Heart left ventricle (tissue), 16 donors: ENCODE data around the gene RAB3A. TPM values are rescaled to one million over a fixed set of nuclear protein-coding genes. Genes with fewer than 3 reads are reported as not detected.

ENCODE experiments used
- ATAC-seq, 4 donors: fragments of 200-7000 bp; cut with Tn5 transposase; one replicate each; pipeline ENCODE4 v1.9.1; 2020 to 2022; ENCODE audit warnings: moderate library complexity in 4 of 4, mild to moderate bottlenecking in 3 of 4, moderate number of reproducible peaks in 1 of 4
- DNase-seq, 5 donors: peaks; one replicate each; pipeline ENCODE4 v3.0.0-alpha.2; 2020
- H3K27ac ChIP-seq, 12 donors: fragments of 200-600 bp; sonication (generic) in 4 of 12; one replicate each; pipeline versions ENCODE4 v1.5.0 to v1.8.0; 2016 to 2022; ENCODE audit warnings: mild to moderate bottlenecking in 2 of 12
- H3K27me3 ChIP-seq, 9 donors: fragments of 200-600 bp; sonication (generic) in 2 of 9; one replicate each; pipeline versions ENCODE4 v1.5.1 to v1.8.0; 2016 to 2022; ENCODE audit warnings: mild to moderate bottlenecking in 3 of 9
- H3K36me3 ChIP-seq, 9 donors: fragments of 200-600 bp; sonication (generic) in 2 of 9; one replicate each; pipeline versions ENCODE4 v1.5.0 to v1.8.0; 2018 to 2022; ENCODE audit warnings: mild to moderate bottlenecking in 2 of 9
- H3K4me1 ChIP-seq, 12 donors: fragments of 200-600 bp; sonication (generic) in 4 of 12; one replicate each; pipeline versions ENCODE4 v1.5.0 to v1.8.0; 2016 to 2022; ENCODE audit warnings: mild to moderate bottlenecking in 3 of 12
- H3K4me3 ChIP-seq, 12 donors: fragments of 200-600 bp; sonication (generic) in 4 of 12; one replicate each; pipeline versions ENCODE4 v1.5.0 to v1.8.0; 2017 to 2022; ENCODE audit warnings: mild to moderate bottlenecking in 9 of 12, moderate library complexity in 4 of 12
- H3K9me3 ChIP-seq, 12 donors: fragments of 200-600 bp; sonication (generic) in 4 of 12; one replicate each; pipeline versions ENCODE4 v1.5.0 to v1.8.0; 2016 to 2022; ENCODE audit warnings: mild to moderate bottlenecking in 1 of 12
- CTCF ChIP-seq, 12 donors: fragments of 200-600 bp; sonication (generic) in 4 of 12; IDR thresholded peaks; one replicate each; pipeline versions ENCODE4 v1.5.0 to v1.8.0; 2018 to 2022; ENCODE audit warnings: antibody characterized with exemption in 12 of 12, mild to moderate bottlenecking in 5 of 12
- POLR2A ChIP-seq, 2 donors: fragments of 450-650 bp; IDR thresholded peaks; one replicate each; pipeline ENCODE4 v1.6.1; 2017; ENCODE audit warnings: antibody characterized with exemption in 2 of 2, mild to moderate bottlenecking in 2 of 2, moderate library complexity in 2 of 2
- WGBS, 4 donors: extraction: QIAGEN DNeasy Blood & Tissue Kit in 2 of 4; methylation state at CpG; one replicate each; pipeline versions ENCODE4 v1.1.5 to v1.1.7; 2013 to 2018; 5-methylcytosine and 5-hydroxymethylcytosine counted together
- intact Hi-C, 10 donors: fragments of 100-400 bp; cut with DNase I; formaldehyde crosslinking; loops; one replicate each; pipeline versions ENCODE4 v1.11.1 to v1.14.2; 2022
- long read RNA-seq, 3 donors: library from polyadenylated mRNA; unstranded; transcript quantifications; one replicate each; pipeline ENCODE4 v2.0.0, GENCODE V29; 2020 to 2021
- polyA plus RNA-seq, 2 donors: library from polyadenylated mRNA; stranded (reverse); fragments of 200-250 nt; gene quantifications; one replicate each; pipeline ENCODE4 v1.2.3, GENCODE V29; 2013
- total RNA-seq, 9 donors: library from RNA; depleted of rRNA in 2 of 9; stranded (reverse); fragments of >200 nt in 2 of 9; fragmentation: NEBNext Ultra II Directional in 3 of 9; extraction: Animal tissue kit (Norgen Biotek cat#: 25700) in 3 of 9; gene quantifications; one replicate each; pipeline versions ENCODE4 v1.1.0 to v1.2.4, GENCODE V29; 2016 to 2023
- donor health status: ischemic (EF 13 %, LVEDD 7.1; RV severe dilation, severe dysfunction).
- donor health status: healthy with polysubstance abuse.
- donor health status: DM: no; HTN: yes; CAD: no.
- donor health status: DM: no; HTN: no; CAD: no.
- donor health status: ischemic (EF 25% LVEDD 6.9; RV normal size, moderate dysfunction).
- donor health status: ischemic (EF 25% LVEDD 5.7; RV mildly dilated, moderate dysfunction).
- donor health status: healthy.
- donor health status: DM: yes; HTN: yes; CAD: no.
- donor health status: ischemic (EF 35%, LVEDD 5.7; RV mildly dilated, moderate dysfunction).
- donor health status: nonischemic (EF 11% LVEDD 7.7; RV severe dilation, severe dysfunction).
- donor health status: DM: yes; HTN: yes; CAD: no.
- donor health status: PGD.
- donor health status: ischemic (EF 29% LVEDD 5.4; RV normal size, mild dysfunction).
- donor health status: nonischemic (EF 23%, LVEDD 6.1; RV moderate dilation, normal function).

Gene RAB3A
- total RNA-seq: 10 to 100 TPM in 8 of 9 donors, 1 to 10 TPM in 1; 6.9 to 39.2 (median 31.5) TPM
- 10 to 100 TPM; 17.2 to 20.1 TPM for polyA plus RNA-seq
- long read RNA-seq, donor 1, transcript RAB3A-201 (5 exons, 1,528 nt): major isoform, 9 of 17 reads
- long read RNA-seq, donor 1, partial matches to known transcripts: 0 of 17 reads
- long read RNA-seq, donor 1, other reads (novel, unspliced or antisense): 6 of 17 reads
- long read RNA-seq, donor 2, transcript RAB3A-201 (5 exons, 1,528 nt): major isoform, 6 of 6 reads
- long read RNA-seq, donor 2, partial matches to known transcripts: 0 of 6 reads
- long read RNA-seq, donor 2, other reads (novel, unspliced or antisense): 0 of 6 reads
- long read RNA-seq, donor 3, partial matches to known transcripts: 2 of 6 reads
- long read RNA-seq, donor 3, other reads (novel, unspliced or antisense): 0 of 6 reads

- peaks cover 0 to 4% (median 0%) of the 10 kb centered on the region in 9 donors for H3K27me3 ChIP-seq
- WGBS, 4 donors: 0% methylated on average over 11 to 50 of the region's 50 CpGs
- DNase-seq: peak; percentile 100
- peak within 1 kb of the TSS; percentile 56 to 91 (median 76) for H3K4me3 ChIP-seq
- peak within 1 kb of the TSS; percentile 96 to 100 (median 98) for H3K27ac ChIP-seq
- ATAC-seq: peak; percentile 94 to 96 (median 94)
- intact Hi-C loops: loop anchor here in 6 of 10 donors (1.0 to 10.0 kb wide), 9 partner anchors 11 to 211 kb away; partner anchors contain the start of genes LSM4 (in 2 of the 6), JUND (in 1 of the 6), MPV17L2 (in 1 of the 6) and SSBP4 (in 1 of the 6)
- peaks cover 0 to 26% (median 17%) of the 10 kb centered on the region in 9 donors for H3K36me3 ChIP-seq
- peaks cover 0 to 31% (median 22%) of the 10 kb centered on the region in 12 donors for H3K4me1 ChIP-seq
- no peaks in the 10 kb centered on the region for H3K9me3 ChIP-seq
- peak; percentile 51 to 60 for TF ChIP-seq POLR2A (IDR thresholded peaks at IDR 0.05)
- peak in 3 of 12 donors; percentile 6 to 18 (median 14) for TF ChIP-seq CTCF (IDR thresholded peaks at IDR 0.05)
Measured at GRCh38 chr19:18203863-18204393, at the start of gene RAB3A. Gene RAB3A (minus strand): TSS chr19:18204042. CDS start chr19:18202740, 1,302 bp downstream.

- 84 to 91% (median 87%) methylated on average over 4 of the region's 4 CpGs for WGBS, 4 donors
- ATAC-seq: no peak
- peaks cover 0 to 4% (median 0%) of the 10 kb centered on the region in 12 donors for H3K9me3 ChIP-seq
- no peak overlapping the region for H3K4me3 ChIP-seq
- DNase-seq: no peak
- H3K27ac ChIP-seq: no peak overlapping the region
- peaks cover 0 to 6% (median 0%) of the 10 kb centered on the region in 9 donors for H3K36me3 ChIP-seq
- H3K4me1 ChIP-seq: peaks cover 0 to 10% (median 0%) of the 10 kb centered on the region in 12 donors
- TF ChIP-seq CTCF (IDR thresholded peaks at IDR 0.05) (no peak), POLR2A (IDR thresholded peaks at IDR 0.05) (no peak)
- intact Hi-C loops: loop anchor here in 9 of 10 donors (2.0 to 10.0 kb wide), 8 partner anchors 42 to 246 kb away; partner anchors contain the start of genes ARRDC2 (in 1 of the 9) and MPV17L2 (in 1 of the 9)
- H3K27me3 ChIP-seq: peaks cover 0 to 12% (median 4%) of the 10 kb centered on the region in 9 donors
Measured at GRCh38 chr19:18253130-18253529, 49.3 kb upstream of the RAB3A start.

GRCh38 chr19:18252370-18252717 is 48.5 kb upstream of the RAB3A start:
- ATAC-seq: no peak
- peaks cover 0 to 4% (median 0%) of the 10 kb centered on the region in 12 donors for H3K9me3 ChIP-seq
- WGBS, 4 donors: 77 to 81% (median 78%) methylated on average over 7 of the region's 7 CpGs

More at GRCh38 chr19:18252370-18252717, 48.5 kb upstream of the RAB3A start:
- Histone ChIP-seq H3K36me3 (peaks cover 0 to 5% (median 0%) of the 10 kb centered on the region in 9 donors), H3K4me3 (no peak overlapping the region), H3K27ac (no peak overlapping the region), H3K4me1 (peaks cover 0 to 10% (median 0%) of the 10 kb centered on the region in 12 donors), H3K27me3 (peaks cover 0 to 12% (median 4%) of the 10 kb centered on the region in 9 donors)
- intact Hi-C loops: loop anchor here in 9 of 10 donors (1.0 to 10.0 kb wide), 10 partner anchors 42 to 245 kb away; partner anchors contain the start of genes ARRDC2 (in 1 of the 9) and MPV17L2 (in 1 of the 9)
- DNase-seq: no peak
- TF ChIP-seq CTCF (IDR thresholded peaks at IDR 0.05): no peak
- TF ChIP-seq POLR2A (IDR thresholded peaks at IDR 0.05): no peak
